Activated T-cell treated with anti-CD3 and anti-CD28 coated beads, Interleukin-2, amount 50 U/mL, for 4 hours (primary cell): ENCODE measurements around the gene RPS6KB2. TPM values are rescaled to one million over a fixed set of nuclear protein-coding genes. Genes with fewer than 3 reads are reported as not detected.

Experiments used
- ATAC-seq, 2 donors: fragments of 200-7000 bp; cut with Tn5 transposase; one replicate each; pipeline ENCODE4 v1.10.0; 2021
- DNase-seq: peaks from one replicate; pipeline ENCODE4 v3.0.0-alpha.2; 2020
- H3K27me3 Mint-ChIP-seq: one replicate; pipeline ENCODE4 v1.8.0; 2021; ENCODE audit warnings: low read depth, mixed read lengths
- H3K36me3 Mint-ChIP-seq: one replicate; pipeline ENCODE4 v1.8.0; 2022; ENCODE audit warnings: mixed read lengths; ENCODE audit not compliant: insufficient read depth
- H3K4me1 Mint-ChIP-seq: one replicate; pipeline ENCODE4 v1.8.0; 2021; ENCODE audit warnings: low read depth, mixed read lengths
- H3K4me3 Mint-ChIP-seq: one replicate; pipeline ENCODE4 v1.8.0; 2021; ENCODE audit warnings: mild to moderate bottlenecking, moderate library complexity, mixed read lengths
- H3K9me3 Mint-ChIP-seq: one replicate; pipeline ENCODE4 v1.8.0; 2021; ENCODE audit warnings: mixed read lengths
- total RNA-seq, 3 donors: library from RNA; stranded (reverse); gene quantifications; one replicate each; pipeline ENCODE4 v1.2.1, GENCODE V29; 2021

RPS6KB2 gene
- 10 to 100 TPM; 90.3 to 97.2 (median 92.7) TPM for total RNA-seq

DNA sequence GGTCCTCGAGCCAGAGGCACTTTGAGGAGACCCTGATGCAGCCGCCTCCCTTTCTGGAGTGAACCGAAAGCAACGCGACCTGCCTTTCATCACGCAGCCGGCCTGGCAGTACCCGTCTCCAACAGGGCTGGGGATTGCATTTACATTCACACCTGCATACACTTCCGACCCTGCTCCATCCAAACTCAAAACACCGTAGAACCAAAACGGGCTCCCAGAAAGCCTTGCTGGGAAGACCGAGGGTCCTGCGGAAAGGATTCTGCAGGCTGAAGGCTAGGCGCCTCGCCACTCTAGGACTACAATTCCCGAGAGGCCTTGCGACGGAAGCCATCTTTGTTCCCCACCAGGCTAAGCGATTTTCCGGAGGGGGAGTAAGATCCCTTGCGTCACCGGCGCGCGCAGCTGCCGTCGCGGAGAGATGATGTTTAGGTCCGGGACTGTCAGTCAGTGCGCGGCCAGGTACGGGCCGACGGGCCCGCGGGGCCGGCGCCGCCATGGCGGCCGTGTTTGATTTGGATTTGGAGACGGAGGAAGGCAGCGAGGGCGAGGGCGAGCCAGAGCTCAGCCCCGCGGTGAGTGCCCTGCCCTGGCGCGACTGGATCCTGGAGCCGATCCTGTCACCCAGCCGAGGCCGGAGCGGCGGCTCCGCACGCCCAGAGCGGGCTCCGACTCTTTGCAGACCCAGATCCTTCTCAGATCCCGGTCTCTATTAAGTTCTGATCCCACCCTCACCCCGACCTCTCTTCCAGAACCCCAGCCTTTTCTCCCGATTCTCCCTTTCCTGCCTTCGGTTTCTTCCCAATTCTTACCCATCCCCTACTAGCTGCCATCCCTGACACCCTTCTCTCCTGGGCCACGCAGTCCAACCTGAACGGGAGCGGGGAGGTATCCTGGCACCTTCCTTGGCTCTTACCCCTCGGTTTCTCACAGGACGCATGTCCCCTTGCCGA, at the start of gene RPS6KB2:
Gene RPS6KB2 (plus strand): TSS at position 443 of the 950 bp plus-strand sequence. CDS start 52 bp downstream, at position 495.
- Mint-ChIP-seq H3K27me3 (no peaks in the 10 kb centered on the region), H3K4me1 (peaks cover 33% of the 10 kb centered on the region), H3K9me3 (no peaks in the 10 kb centered on the region), H3K36me3 (peaks cover 9% of the 10 kb centered on the region), H3K4me3 (peak within 1 kb of the TSS; percentile 94)
- ATAC-seq (peak; percentile 93 to 95), DNase-seq (peak; percentile 99)

DNA sequence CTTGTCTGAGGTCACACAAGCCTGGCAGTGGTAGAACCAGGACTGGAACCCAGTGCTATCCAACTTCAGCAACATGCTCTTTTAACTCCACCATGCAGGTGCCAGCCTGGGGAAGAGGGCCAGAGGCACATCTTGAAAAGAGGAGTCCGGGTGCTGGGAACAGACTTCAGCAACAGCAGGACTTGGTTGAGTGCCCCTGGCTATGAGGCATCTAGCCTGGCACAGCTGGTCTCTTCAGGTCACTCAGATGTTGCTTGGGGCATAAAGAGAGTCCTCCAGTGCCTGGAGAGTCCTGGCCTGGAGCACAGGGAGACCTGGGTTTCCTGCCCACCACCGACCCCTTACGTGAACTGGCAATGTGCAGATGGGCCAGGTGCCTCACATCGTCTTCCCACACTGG, 49.8 kb upstream of the RPS6KB2 start:
- H3K9me3 Mint-ChIP-seq: no peaks in the 10 kb centered on the region
- H3K27me3 Mint-ChIP-seq: peaks cover 6% of the 10 kb centered on the region
- no peak overlapping the region for H3K4me3 Mint-ChIP-seq
- no peaks in the 10 kb centered on the region for H3K36me3 Mint-ChIP-seq
- peaks cover 18% of the 10 kb centered on the region for H3K4me1 Mint-ChIP-seq
- ATAC-seq (no peak), DNase-seq (no peak)

DNA sequence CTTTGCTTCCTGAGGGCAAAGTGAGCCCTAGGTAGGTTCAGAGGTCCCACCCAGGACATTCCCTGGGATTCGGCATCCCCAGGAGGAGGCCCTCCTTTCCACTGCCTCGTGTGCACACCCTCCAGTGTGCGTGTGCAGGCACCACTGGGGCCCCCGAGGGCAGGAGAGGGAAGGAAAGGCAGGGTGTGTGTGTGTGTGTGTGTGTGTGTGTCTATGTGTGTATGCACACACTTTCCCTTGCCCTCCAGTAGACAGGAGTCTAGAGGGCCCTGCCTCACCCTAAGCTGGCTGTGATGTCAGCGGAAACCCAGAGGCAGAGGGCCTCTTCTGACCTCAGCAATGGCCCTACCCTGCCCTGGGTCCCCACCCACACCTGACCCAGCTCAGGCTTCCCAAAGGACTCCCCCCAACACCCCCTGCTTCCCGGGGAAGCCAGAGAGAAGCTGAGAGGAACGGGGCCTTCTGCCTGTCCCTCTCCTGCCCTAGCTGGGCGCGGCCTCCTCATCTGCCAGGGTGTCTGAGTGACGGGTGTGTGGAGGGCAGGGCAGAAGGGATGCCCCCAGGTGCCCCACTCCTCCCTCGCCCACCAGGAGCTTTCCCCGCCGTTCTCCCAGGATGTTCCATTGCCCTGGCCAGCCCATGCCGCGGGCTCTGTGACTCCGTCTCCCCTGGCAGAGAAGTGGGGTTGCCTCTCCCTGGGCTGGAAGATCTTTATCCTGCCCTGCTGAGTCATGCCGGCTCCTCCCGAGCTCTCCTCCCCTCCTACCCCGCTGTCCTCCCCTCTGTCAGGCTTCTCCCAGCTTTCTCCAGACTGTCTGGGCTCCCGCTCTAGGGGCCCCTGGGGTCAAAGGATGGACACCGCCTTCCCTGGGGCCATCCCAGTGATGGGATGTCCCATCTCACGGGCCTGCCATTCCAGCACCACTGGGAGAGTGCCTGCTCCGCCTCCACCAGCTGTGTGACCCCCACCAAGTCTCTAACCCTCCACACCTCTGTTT, 48.9 kb upstream of the RPS6KB2 start:
- Mint-ChIP-seq H3K27me3 (peaks cover 6% of the 10 kb centered on the region), H3K4me1 (peaks cover 13% of the 10 kb centered on the region), H3K9me3 (no peaks in the 10 kb centered on the region), H3K4me3 (no peak overlapping the region), H3K36me3 (no peaks in the 10 kb centered on the region)
- DNase-seq: no peak
- ATAC-seq: no peak

DNA sequence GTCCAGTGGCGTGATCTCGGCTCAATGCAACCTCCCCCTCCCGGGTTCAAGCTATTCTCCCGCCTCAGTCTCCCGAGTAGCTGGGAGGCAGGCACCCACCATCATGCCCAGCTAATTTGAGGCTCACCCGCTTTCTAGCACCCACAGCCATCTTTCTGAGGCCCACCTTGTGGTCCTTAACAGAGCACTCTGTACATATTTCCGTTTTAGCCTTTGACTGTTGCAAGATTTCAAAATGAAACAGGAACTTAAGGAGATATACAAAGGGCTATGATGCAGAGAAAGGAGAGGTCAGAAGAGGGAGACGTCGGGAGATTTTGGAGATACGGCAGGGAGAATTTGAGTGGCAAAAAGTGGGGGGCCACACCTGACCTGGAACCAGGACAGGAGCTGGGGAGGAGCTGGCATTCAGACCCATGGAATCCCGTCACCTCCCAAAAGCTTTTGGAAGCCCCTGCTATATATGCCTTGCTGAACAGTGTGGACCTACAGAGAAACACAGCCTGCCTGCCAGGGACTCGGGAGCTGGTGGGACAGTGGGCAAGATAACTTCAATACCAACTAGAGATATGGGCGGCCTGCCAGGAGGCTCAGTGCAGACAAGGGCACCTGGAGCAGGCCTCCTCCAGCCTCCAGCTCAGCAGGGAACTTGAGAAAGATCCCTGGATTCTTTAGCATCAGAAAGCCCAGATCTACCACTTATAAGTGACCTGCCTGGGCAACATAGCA, 46.9 kb upstream of the RPS6KB2 start:
- H3K9me3 Mint-ChIP-seq: no peaks in the 10 kb centered on the region

DNA sequence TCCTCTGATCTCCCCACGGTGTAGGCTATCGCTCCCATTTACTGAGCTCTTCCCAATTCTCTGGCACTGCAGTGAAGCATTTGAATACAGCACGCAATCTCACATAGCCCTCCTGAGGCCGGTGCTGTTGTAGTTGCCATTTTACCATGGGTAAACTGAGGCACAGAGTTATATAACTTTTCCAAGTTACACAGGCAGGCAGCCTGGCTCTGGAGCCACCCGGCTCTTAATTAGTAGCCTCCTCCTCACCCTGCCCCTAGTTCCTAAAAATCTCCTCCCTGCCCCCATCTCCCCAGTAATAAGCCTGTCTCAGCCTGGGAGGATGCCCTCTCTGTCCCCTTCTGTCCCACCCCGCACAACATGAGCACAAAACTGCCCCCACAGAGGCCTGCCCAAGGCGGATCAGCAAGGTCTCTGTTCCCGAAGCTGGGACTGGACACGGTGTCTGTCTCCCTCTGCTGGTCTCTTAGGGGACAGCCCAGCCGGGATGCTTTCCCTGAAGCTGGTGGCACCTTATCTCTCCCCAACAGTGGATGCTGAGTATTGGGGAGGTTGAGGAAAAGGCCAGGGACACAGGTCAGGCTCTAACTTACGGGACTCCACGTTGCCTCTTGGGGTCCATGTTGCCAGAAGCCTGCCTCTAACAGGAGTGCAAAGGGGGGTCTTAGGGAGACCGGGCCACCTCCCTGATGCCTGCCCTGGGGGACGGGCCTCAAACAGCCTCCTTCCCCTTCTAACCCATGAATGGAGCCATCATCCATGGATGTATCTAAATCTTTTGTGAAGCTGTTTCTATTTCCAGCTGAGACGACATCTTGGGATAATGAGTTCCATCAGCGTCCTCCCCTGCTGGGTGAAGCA, 45.8 kb upstream of the RPS6KB2 start:
- H3K4me3 Mint-ChIP-seq: no peak overlapping the region
- DNase-seq: peak; percentile 83
- peaks cover 5% of the 10 kb centered on the region for H3K4me1 Mint-ChIP-seq
- H3K36me3 Mint-ChIP-seq: no peaks in the 10 kb centered on the region
- ATAC-seq: peak; percentile 94
- no peaks in the 10 kb centered on the region for H3K27me3 Mint-ChIP-seq
- no peaks in the 10 kb centered on the region for H3K9me3 Mint-ChIP-seq

More for the DNA sequence above, 46.9 kb upstream of the RPS6KB2 start:
- H3K4me1 Mint-ChIP-seq: peaks cover 5% of the 10 kb centered on the region
- H3K36me3 Mint-ChIP-seq: no peaks in the 10 kb centered on the region
- no peak overlapping the region for H3K4me3 Mint-ChIP-seq
- DNase-seq (no peak), ATAC-seq (no peak)
- H3K27me3 Mint-ChIP-seq: no peaks in the 10 kb centered on the region

DNA sequence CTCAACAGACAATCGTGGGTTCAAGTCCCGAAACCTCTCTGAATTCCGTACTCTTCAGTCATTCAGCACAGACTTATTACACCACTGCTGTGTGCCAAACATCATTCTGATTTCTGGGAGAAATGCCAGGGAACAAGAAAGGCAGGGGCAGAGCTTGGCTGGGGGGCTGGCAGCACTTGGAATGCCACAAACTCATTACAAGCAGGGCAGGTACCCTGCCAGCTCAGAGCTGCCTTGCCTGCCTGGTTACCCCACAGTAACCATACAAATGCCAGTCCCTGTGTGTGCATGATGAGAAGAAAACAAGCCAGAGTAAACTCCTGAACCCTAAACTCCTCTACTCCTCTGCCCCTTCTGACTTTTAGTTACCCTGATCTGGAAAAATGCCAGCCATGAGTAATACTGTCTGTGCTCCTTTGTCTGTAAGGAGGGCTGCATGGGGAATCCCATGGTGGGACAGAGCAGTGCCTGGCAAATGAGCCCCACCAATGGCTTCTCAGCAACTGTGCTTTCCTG, 43.4 kb upstream of the RPS6KB2 start:
- no peaks in the 10 kb centered on the region for H3K27me3 Mint-ChIP-seq
- no peak overlapping the region for H3K4me3 Mint-ChIP-seq
- H3K36me3 Mint-ChIP-seq: no peaks in the 10 kb centered on the region
- peaks cover 13% of the 10 kb centered on the region for H3K4me1 Mint-ChIP-seq
- DNase-seq (no peak), ATAC-seq (no peak)
- H3K9me3 Mint-ChIP-seq: no peaks in the 10 kb centered on the region

DNA sequence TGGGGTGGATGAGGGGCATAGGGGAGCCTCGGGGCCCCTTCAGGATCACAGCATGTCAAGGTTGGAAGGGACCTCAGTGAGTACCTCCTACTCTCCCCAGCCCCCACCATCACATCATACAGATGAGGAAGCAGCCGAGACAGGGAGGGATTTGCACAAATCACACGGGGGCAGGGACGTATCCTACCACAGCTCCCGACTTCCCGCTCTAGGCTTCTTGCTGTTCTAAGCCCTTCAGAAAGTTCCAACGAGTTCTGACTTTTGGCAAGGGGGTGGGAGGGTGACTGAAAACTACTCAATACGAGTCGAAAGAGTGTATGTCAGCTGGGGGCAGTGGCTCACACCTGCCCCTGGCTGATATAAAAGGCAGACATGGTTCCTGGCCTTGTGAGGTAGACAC, 41.2 kb upstream of the RPS6KB2 start:
- Mint-ChIP-seq H3K27me3 (no peaks in the 10 kb centered on the region), H3K4me1 (peaks cover 18% of the 10 kb centered on the region), H3K9me3 (no peaks in the 10 kb centered on the region), H3K4me3 (no peak overlapping the region), H3K36me3 (no peaks in the 10 kb centered on the region)
- ATAC-seq (no peak), DNase-seq (no peak)

DNA sequence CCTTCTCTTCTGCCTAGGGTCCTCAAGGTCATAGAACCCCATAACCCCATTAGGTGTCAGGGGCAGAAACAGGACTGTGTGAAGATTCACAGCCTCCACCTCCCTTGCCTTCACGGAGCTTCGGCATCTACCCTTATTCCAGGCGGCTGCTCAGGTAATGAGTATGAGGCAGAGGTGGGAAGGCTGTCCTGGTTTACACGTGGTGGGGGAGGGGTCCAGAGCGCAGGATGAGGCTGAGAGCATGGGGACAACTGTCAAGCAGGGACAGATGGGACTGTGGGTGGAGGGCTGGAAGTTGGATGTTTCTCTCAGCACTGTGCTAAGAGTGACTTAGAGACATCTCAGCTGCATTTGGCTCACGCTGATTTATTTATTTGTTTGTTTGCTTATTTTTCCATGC, 40.8 kb upstream of the RPS6KB2 start:
- ATAC-seq: no peak
- Mint-ChIP-seq H3K4me3 (no peak overlapping the region), H3K4me1 (peaks cover 19% of the 10 kb centered on the region), H3K36me3 (no peaks in the 10 kb centered on the region), H3K27me3 (no peaks in the 10 kb centered on the region), H3K9me3 (no peaks in the 10 kb centered on the region)
- no peak for DNase-seq

DNA sequence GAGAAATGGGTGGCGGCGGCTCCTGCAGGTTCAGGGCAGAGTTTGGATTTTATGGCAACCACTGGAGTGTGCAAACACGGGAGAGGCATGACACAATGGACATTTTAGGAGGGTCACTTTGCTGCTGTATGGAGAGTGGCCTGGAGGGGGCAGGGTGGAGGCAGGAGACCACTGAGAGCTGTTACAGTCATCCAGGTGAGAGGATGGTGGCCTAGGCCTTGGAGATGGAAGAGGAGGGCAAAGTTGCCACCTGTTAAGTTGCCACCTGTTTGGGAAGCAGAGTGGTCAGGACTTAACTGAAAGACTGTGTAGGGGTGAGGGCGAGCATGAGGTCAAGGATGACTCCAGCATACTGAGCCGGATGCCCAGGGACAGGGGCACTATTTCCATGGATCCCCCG, 38.8 kb upstream of the RPS6KB2 start:
- Mint-ChIP-seq H3K4me1 (peaks cover 32% of the 10 kb centered on the region), H3K9me3 (no peaks in the 10 kb centered on the region), H3K4me3 (peak overlapping the region; percentile 64), H3K27me3 (no peaks in the 10 kb centered on the region), H3K36me3 (peaks cover 2% of the 10 kb centered on the region)
- DNase-seq (peak; percentile 54), ATAC-seq (peak in 1 of 2 donors; percentile 19)

DNA sequence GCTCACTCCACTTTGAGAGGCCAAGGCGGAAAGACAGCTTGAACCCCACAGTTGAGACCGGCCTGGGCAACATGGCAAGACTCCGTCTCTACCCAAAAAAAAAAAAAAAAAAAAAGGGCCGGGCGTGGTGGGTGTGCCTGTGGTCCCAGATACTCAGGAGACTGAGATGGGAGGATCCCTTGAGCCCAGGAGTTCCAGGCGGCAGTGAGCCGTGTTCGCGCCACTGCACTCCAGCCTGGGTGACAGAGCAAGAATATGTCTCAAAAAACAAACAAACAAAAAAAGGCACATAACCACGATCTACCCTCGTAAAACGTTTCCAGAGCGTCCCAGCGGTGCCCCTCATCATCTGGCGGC, 37.4 kb upstream of the RPS6KB2 start:
- no peaks in the 10 kb centered on the region for H3K27me3 Mint-ChIP-seq
- H3K4me3 Mint-ChIP-seq: peak overlapping the region; percentile 92
- peaks cover 32% of the 10 kb centered on the region for H3K4me1 Mint-ChIP-seq
- no peak for ATAC-seq
- no peak for DNase-seq
- H3K36me3 Mint-ChIP-seq: peaks cover 2% of the 10 kb centered on the region
- H3K9me3 Mint-ChIP-seq: no peaks in the 10 kb centered on the region

DNA sequence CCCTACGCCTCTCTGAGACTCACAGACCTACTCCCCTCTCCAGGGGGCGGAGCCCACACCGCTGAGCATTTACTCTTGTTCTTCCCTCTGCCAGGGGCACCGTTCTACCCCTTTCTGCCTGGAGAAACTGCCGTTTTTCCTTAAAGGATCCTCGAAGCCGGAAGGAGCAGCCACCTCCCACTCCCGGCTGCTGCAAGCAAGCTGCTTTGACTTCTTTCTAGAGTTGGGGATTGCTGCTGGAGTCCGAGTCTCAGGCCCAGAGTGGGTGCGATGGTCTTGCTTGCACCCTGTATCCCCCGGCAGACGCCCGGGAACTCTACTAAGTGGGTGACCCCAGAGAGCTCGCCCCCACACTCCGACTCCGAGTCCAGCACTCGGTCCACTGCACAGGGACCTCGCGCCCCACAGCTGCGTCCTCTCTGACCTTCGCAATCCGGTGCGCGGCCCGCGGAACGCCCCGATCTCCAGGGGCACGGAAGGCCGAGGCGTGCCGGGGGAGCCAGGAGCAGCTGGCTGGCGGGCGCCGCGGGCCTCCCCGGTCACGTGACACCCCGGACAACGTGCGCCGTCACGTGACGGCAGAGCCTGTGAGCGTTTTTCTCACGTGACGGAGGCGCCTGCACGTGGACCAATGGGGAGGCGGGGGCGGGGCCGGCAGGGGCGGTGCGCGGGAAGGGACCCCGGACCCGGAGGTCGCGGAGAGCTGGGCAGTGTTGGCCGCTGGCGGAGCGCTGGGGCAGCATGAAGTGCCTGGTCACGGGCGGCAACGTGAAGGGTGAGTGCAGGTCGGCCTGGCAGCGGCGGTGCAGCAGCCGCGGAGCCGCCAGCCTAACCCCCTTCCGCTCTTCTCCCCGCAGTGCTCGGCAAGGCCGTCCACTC, 36.8 kb upstream of the RPS6KB2 start, which contains the start of gene RAD9A:
Gene RAD9A (plus strand): TSS at position 683 of the 879 bp plus-strand sequence. CDS start 59 bp downstream, at position 742.
- H3K27me3 Mint-ChIP-seq: no peaks in the 10 kb centered on the region
- peak; percentile 85 to 86 for ATAC-seq
- peaks cover 2% of the 10 kb centered on the region for H3K36me3 Mint-ChIP-seq
- DNase-seq: peak; percentile 89
- H3K4me3 Mint-ChIP-seq: peak within 1 kb of the TSS; percentile 92
- peaks cover 35% of the 10 kb centered on the region for H3K4me1 Mint-ChIP-seq
- no peaks in the 10 kb centered on the region for H3K9me3 Mint-ChIP-seq

DNA sequence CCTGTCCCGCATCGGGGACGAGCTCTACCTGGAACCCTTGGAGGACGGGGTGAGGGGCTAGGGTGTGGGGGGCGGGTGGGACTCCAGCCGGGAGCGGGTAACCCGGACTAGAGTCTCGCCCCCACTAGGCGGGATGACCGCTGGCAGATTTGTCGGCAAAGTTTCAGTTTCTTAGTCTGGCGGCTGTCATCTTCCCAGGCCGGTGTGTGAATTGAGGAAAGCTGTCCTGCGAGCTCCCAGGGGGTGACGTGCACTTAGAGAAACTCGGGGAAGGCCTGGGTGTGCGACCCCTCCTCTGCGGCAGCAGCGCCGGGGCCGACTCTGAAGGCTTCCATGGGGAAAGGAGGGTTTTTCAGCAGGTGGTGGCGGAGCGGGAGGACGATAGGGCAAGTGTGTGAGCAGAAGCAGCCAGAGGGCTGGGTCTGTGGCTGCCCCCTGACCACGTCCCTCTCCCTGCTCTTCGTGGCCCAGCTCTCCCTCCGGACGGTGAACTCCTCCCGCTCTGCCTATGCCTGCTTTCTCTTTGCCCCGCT, 36.0 kb upstream of the RPS6KB2 start:
- peaks cover 2% of the 10 kb centered on the region for H3K36me3 Mint-ChIP-seq
- no peaks in the 10 kb centered on the region for H3K27me3 Mint-ChIP-seq
- H3K4me1 Mint-ChIP-seq: peaks cover 40% of the 10 kb centered on the region
- ATAC-seq (no peak), DNase-seq (no peak)
- H3K4me3 Mint-ChIP-seq: peak overlapping the region; percentile 92
- H3K9me3 Mint-ChIP-seq: no peaks in the 10 kb centered on the region
